Measurements from ENCODE around the gene SIL1.
"Not testable (repeated sequence)": the region's sequence is repeated elsewhere in the genome, so short reads cannot be mapped to it uniquely, and the experiment has no call there.

The SIL1 gene

GRCh38 chr5:139016186-139016585, 182.0 kb downstream of the SIL1 start:
- DNase-seq = no peak

- DNase-seq = peak; percentile 87
Measured at GRCh38 chr5:139014726-139015125, 183.4 kb downstream of the SIL1 start.

GRCh38 chr5:139012176-139012575, 186.0 kb downstream of the SIL1 start:
- no peak for DNase-seq

- not testable (repeated sequence) for DNase-seq
Measured at GRCh38 chr5:139011156-139011555, 187.0 kb downstream of the SIL1 start.

GRCh38 chr5:139004374-139005307, 193.5 kb downstream of the SIL1 start:
- no peak for DNase-seq

- DNase-seq = no peak
Measured at GRCh38 chr5:138999674-139000073, 198.5 kb downstream of the SIL1 start.

GRCh38 chr5:138998521-138998920, 199.6 kb downstream of the SIL1 start:
- no peak for DNase-seq

GRCh38 chr5:138996120-138996519, 202.0 kb downstream of the SIL1 start:
- DNase-seq = no peak

GRCh38 chr5:138990986-138991590, 207.1 kb downstream of the SIL1 start:
- DNase-seq = no peak

GRCh38 chr5:138989720-138990119, 208.4 kb downstream of the SIL1 start:
- peak; percentile 8 for DNase-seq

- no peak for DNase-seq
Measured at GRCh38 chr5:138986186-138986800, 211.9 kb downstream of the SIL1 start.

GRCh38 chr5:138985683-138986082, 212.5 kb downstream of the SIL1 start:
- DNase-seq = no peak

GRCh38 chr5:138985256-138985655, 212.9 kb downstream of the SIL1 start:
- DNase-seq = peak; percentile 60

- DNase-seq = no peak
Measured at GRCh38 chr5:138983984-138984383, 214.2 kb downstream of the SIL1 start.

- peak; percentile 20 for DNase-seq
Measured at GRCh38 chr5:138981586-138981985, 216.6 kb downstream of the SIL1 start.

GRCh38 chr5:138981131-138981530, 217.0 kb downstream of the SIL1 start:
- DNase-seq = peak; percentile 92

- DNase-seq = no peak
Measured at GRCh38 chr5:138980441-138980840, 217.7 kb downstream of the SIL1 start.

GRCh38 chr5:138979684-138980280, 218.4 kb downstream of the SIL1 start:
- DNase-seq = no peak

- DNase-seq = no peak
Measured at GRCh38 chr5:138978581-138978980, 219.6 kb downstream of the SIL1 start.

- peak; percentile 25 for DNase-seq
Measured at GRCh38 chr5:138978080-138978479, 220.1 kb downstream of the SIL1 start.

GRCh38 chr5:138975098-138975847, 222.9 kb downstream of the SIL1 start:
- peak; percentile 89 for DNase-seq

GRCh38 chr5:138974227-138975063, 223.7 kb downstream of the SIL1 start:
- DNase-seq = peak; percentile 8
